ENCODE results near the gene MAN2A1. TPM values are rescaled to one million over a fixed set of nuclear protein-coding genes. Genes with fewer than 3 reads are reported as not detected.

MAN2A1 gene
- polyA plus RNA-seq, 1 donor (not counting 4 experiments of a cell fraction or from before 2014, with no cell fraction given): 63.8 TPM

- no peaks in the 10 kb centered on the region for H3K27me3 ChIP-seq (ENCODE audit: control insufficient read depth, extremely low read depth, insufficient read depth, low read length)
- H3K4me1 ChIP-seq (ENCODE audit: control insufficient read depth, extremely low read depth, insufficient read depth, low read length): peaks cover 9% of the 10 kb centered on the region
- no peaks in the 10 kb centered on the region for H4K20me1 ChIP-seq (ENCODE audit: control insufficient read depth, extremely low read depth, insufficient read depth, low read length)
- H3K79me2 ChIP-seq (ENCODE audit: control insufficient read depth, insufficient read depth, low read length): no peaks in the 10 kb centered on the region
- dilution Hi-C loops (cut with MboI; ENCODE audit: extremely low pct_ligation_motif_present, low sequenced_read_pairs): no loop called here
- no peaks in the 10 kb centered on the region for H3K36me3 ChIP-seq (ENCODE audit: control insufficient read depth in 2 of 2, extremely low read depth in 1 of 2, insufficient read depth in 2 of 2, low read length in 2 of 2)
- H3K9me1 ChIP-seq (ENCODE audit: control insufficient read depth, extremely low read depth, insufficient read depth, low read length): no peaks in the 10 kb centered on the region
- H3K4me3 ChIP-seq (ENCODE audit: control insufficient read depth in 2 of 3, extremely low read depth in 1 of 3, insufficient read depth in 2 of 3, low read depth in 1 of 3, low read length in 3 of 3): no peak overlapping the region
- H3K27ac ChIP-seq (ENCODE audit: control insufficient read depth, insufficient read depth, low read length): no peak overlapping the region
- no peaks in the 10 kb centered on the region for H3K9me3 ChIP-seq (ENCODE audit: control insufficient read depth, low read depth, low read length)
- no peak for FAIRE-seq
- TF ChIP-seq CTCF (optimal IDR thresholded peaks at IDR 0.05 in 1 of 3, IDR thresholded peaks at IDR 0.05 in 1 of 3, conservative IDR thresholded peaks at IDR 0.05 in 1 of 3; ENCODE audit: extremely low read depth in 1 of 3, insufficient read depth in 2 of 3, low read length in 3 of 3): no peak
- TF ChIP-seq EZH2 (IDR thresholded peaks at IDR 0.05; ENCODE audit: low read length): no peak
- no peak overlapping the region for H3K9ac ChIP-seq (ENCODE audit: control insufficient read depth, extremely low read depth, insufficient read depth, low read length)
- no peak overlapping the region for H3K4me2 ChIP-seq (ENCODE audit: control insufficient read depth, extremely low read depth, insufficient read depth, low read depth, low read length)
- DNase-seq (ENCODE audit: low read depth, low spot score): no peak
- H2AFZ ChIP-seq (ENCODE audit: control insufficient read depth, low read length): no peak overlapping the region
These were observed 191.4 kb downstream of the MAN2A1 start for GRCh38 chr5:109880907-109881685.

GRCh38 chr5:109882546-109882945, 192.8 kb downstream of the MAN2A1 start:
- dilution Hi-C loops (cut with MboI; ENCODE audit: extremely low pct_ligation_motif_present, low sequenced_read_pairs): no loop called here
- no peaks in the 10 kb centered on the region for H3K9me1 ChIP-seq (ENCODE audit: control insufficient read depth, extremely low read depth, insufficient read depth, low read length)
- H2AFZ ChIP-seq (ENCODE audit: control insufficient read depth, low read length): no peak overlapping the region
- FAIRE-seq (no peak), DNase-seq (ENCODE audit: low read depth, low spot score) (no peak)
- H3K4me3 ChIP-seq (ENCODE audit: control insufficient read depth in 2 of 3, extremely low read depth in 1 of 3, insufficient read depth in 2 of 3, low read depth in 1 of 3, low read length in 3 of 3): no peak overlapping the region
- no peaks in the 10 kb centered on the region for H3K36me3 ChIP-seq (ENCODE audit: control insufficient read depth in 2 of 2, extremely low read depth in 1 of 2, insufficient read depth in 2 of 2, low read length in 2 of 2)
- no peaks in the 10 kb centered on the region for H3K27me3 ChIP-seq (ENCODE audit: control insufficient read depth, extremely low read depth, insufficient read depth, low read length)
- H3K27ac ChIP-seq (ENCODE audit: control insufficient read depth, insufficient read depth, low read length): no peak overlapping the region
- no peak for TF ChIP-seq CTCF (optimal IDR thresholded peaks at IDR 0.05 in 1 of 3, IDR thresholded peaks at IDR 0.05 in 1 of 3, conservative IDR thresholded peaks at IDR 0.05 in 1 of 3; ENCODE audit: extremely low read depth in 1 of 3, insufficient read depth in 2 of 3, low read length in 3 of 3)
- no peak for TF ChIP-seq EZH2 (IDR thresholded peaks at IDR 0.05; ENCODE audit: low read length)
- H3K9ac ChIP-seq (ENCODE audit: control insufficient read depth, extremely low read depth, insufficient read depth, low read length): no peak overlapping the region
- H3K9me3 ChIP-seq (ENCODE audit: control insufficient read depth, low read depth, low read length): no peaks in the 10 kb centered on the region
- no peak overlapping the region for H3K4me2 ChIP-seq (ENCODE audit: control insufficient read depth, extremely low read depth, insufficient read depth, low read depth, low read length)
- H3K4me1 ChIP-seq (ENCODE audit: control insufficient read depth, extremely low read depth, insufficient read depth, low read length): peaks cover 3% of the 10 kb centered on the region
- H3K79me2 ChIP-seq (ENCODE audit: control insufficient read depth, insufficient read depth, low read length): no peaks in the 10 kb centered on the region
- H4K20me1 ChIP-seq (ENCODE audit: control insufficient read depth, extremely low read depth, insufficient read depth, low read length): no peaks in the 10 kb centered on the region

Data from keratinocyte (primary cell).